ENCODE results near the gene TNP2. TPM values are rescaled to one million over a fixed set of nuclear protein-coding genes. Genes with fewer than 3 reads are reported as not detected.

Gene TNP2
- total and polyA plus RNA-seq, 9 of the 15 experiments (the other 6 are each of a cell fraction or from before 2014, with no cell fraction given), result not detected

GRCh38 chr16:11238272-11239202 is 30.6 kb downstream of the TNP2 start (continued):
- no peak for TF ChIP-seq NR3C1 (CRISPR knock-in tag; IDR thresholded peaks at IDR 0.05)
- no peak for TF ChIP-seq SETDB1 (IDR thresholded peaks at IDR 0.05; ENCODE audit: low read length)
- TF ChIP-seq MYBL2 (IDR thresholded peaks at IDR 0.05; ENCODE audit: low read depth), result no peak
- no peak for TF ChIP-seq MYBL2 (CRISPR knock-in tag; IDR thresholded peaks at IDR 0.05; ENCODE audit: borderline replicate concordance)
- TF ChIP-seq MAFK (IDR thresholded peaks at IDR 0.05; ENCODE audit: low read length), result no peak
- TF ChIP-seq SP1 (CRISPR knock-in tag; IDR thresholded peaks at IDR 0.05), result 0 out of 2 replicates have a peak, but pooled peaks have one; percentile 38
- no peak for TF ChIP-seq SMAD2 (IDR thresholded peaks at IDR 0.05; ENCODE audit: low read depth, low read length)
- peak; percentile 57 for TF ChIP-seq ATF7 (IDR thresholded peaks at IDR 0.05)
- no peak for TF ChIP-seq ZFP1 (CRISPR knock-in tag; IDR thresholded peaks at IDR 0.05)
- TF ChIP-seq RBM14 (IDR thresholded peaks at IDR 0.05; ENCODE audit: borderline replicate concordance, insufficient read depth, low read depth, low read length), result no peak
- peak; percentile 68 for TF ChIP-seq NFYB (IDR thresholded peaks at IDR 0.05; ENCODE audit: extremely low read depth, insufficient read length)
- TF ChIP-seq GTF2F1 (IDR thresholded peaks at IDR 0.05; ENCODE audit: low read depth, low read length), result no peak
- TF ChIP-seq TEAD2 (tag; IDR thresholded peaks at IDR 0.05), result no peak
- no peak for TF ChIP-seq RBBP5 (IDR thresholded peaks at IDR 0.05; ENCODE audit: borderline replicate concordance, insufficient read depth, low read length, poor library complexity, severe bottlenecking)
- no peak for TF ChIP-seq ZNF324 (CRISPR knock-in tag; IDR thresholded peaks at IDR 0.05)
- TF ChIP-seq MITF (IDR thresholded peaks at IDR 0.05), result no peak
- no peak for TF ChIP-seq ZNF263 (CRISPR knock-in tag; IDR thresholded peaks at IDR 0.05; ENCODE audit: borderline replicate concordance)
- no peak for TF ChIP-seq CLOCK (CRISPR knock-in tag; IDR thresholded peaks at IDR 0.05; ENCODE audit: borderline replicate concordance)
- TF ChIP-seq ZNF695 (CRISPR knock-in tag; IDR thresholded peaks at IDR 0.05), result no peak
- TF ChIP-seq TAL1 (IDR thresholded peaks at IDR 0.05), result no peak
- TF ChIP-seq ZFP36 (IDR thresholded peaks at IDR 0.05; ENCODE audit: low read depth, low read length, partially characterized antibody), result no peak
- TF ChIP-seq ZNF780A (CRISPR knock-in tag; IDR thresholded peaks at IDR 0.05), result no peak
- no peak for TF ChIP-seq SAFB2 (IDR thresholded peaks at IDR 0.05; ENCODE audit: borderline replicate concordance, low read depth, low read length, severe bottlenecking)
- TF ChIP-seq ZNF347 (CRISPR knock-in tag; IDR thresholded peaks at IDR 0.05; ENCODE audit: low read depth), result no peak
- no peak for TF ChIP-seq CBFA2T2 (conservative IDR thresholded peaks at IDR 0.05)
- TF ChIP-seq NCOA6 (IDR thresholded peaks at IDR 0.05), result no peak

Data from K562 (cell line).